ENCODE measurements around the gene SNTA1. TPM values are rescaled to one million over a fixed set of nuclear protein-coding genes. Genes with fewer than 3 reads are reported as not detected.
"Not testable (repeated sequence)": the region's sequence is repeated elsewhere in the genome, so short reads cannot be mapped to it uniquely, and the experiment has no call there.

SNTA1 gene
- total and polyA plus RNA-seq, 9 of the 15 experiments (the other 6 are each of a cell fraction or from before 2014, with no cell fraction given): 1.2 to 40.8 (median 20.3) TPM

GRCh38 chr20:33440562-33440961 is 3.0 kb downstream of the SNTA1 start:
- POLR2A ChIA-PET: interaction anchor here (1.5 kb wide), 1 partner anchor 21 kb away, joined by 6 read pairs; no protein-coding TSS in a partner anchor
- in situ Hi-C loops (cut with MboI); H3K4me3 ChIP-seq; H3K9me1 ChIP-seq (ENCODE audit: control insufficient read depth, insufficient read depth, low read length); BruUV-seq (replicated peaks); DNase-seq (ENCODE audit: extremely low read depth in 1 of 4, low spot score in 3 of 4); H4K20me1 ChIP-seq (replicated peaks; ENCODE audit: control insufficient read depth, insufficient read depth, low read length); FAIRE-seq; CTCF ChIA-PET (ENCODE audit: low intra/inter-chr PET ratio); H3K4me2 ChIP-seq (ENCODE audit: insufficient read depth, low read length); ATAC-seq; H2AFZ ChIP-seq (ENCODE audit: low read depth, low read length); H3K27me3 ChIP-seq (ENCODE audit: control insufficient read depth in 2 of 2, insufficient read depth in 2 of 2, low read length in 2 of 2); H3K9me3 ChIP-seq (replicated peaks; ENCODE audit: control insufficient read depth, insufficient read depth, low read depth, low read length): not testable (repeated sequence)
- Histone ChIP-seq H3K36me3 (ENCODE audit: control insufficient read depth, insufficient read depth, low read length) (peaks cover 19% of the 10 kb centered on the region; the same call in 2 of the 3 replicates), H3K79me2 (ENCODE audit: control insufficient read depth, insufficient read depth, low read length) (peaks cover 23% of the 10 kb centered on the region; the same call in 2 of the 3 replicates), H3K4me1 (replicated peaks in 1 of 2; ENCODE audit: control insufficient read depth in 2 of 2, insufficient read depth in 2 of 2, low read length in 2 of 2) (peaks cover 38 to 43% of the 10 kb centered on the region in 2 experiments; a peak in 4 of 5 replicates), H3K9ac (ENCODE audit: insufficient read depth in 1 of 2, low read depth in 2 of 2, low read length in 2 of 2) (peak overlapping the region in 1 of 2 experiments; percentile 41; a peak in 1 of 4 replicates), H3K27ac (ENCODE audit: extremely low read depth, low read depth, low read length) (peak overlapping the region; percentile 43; the same call in 2 of the 3 replicates)
- intact Hi-C loops (cut with micrococcal nuclease): loop anchor here (5.0 kb wide), 1 partner anchor 38 kb away; the partner anchor contains the start of gene CDK5RAP1
- WGBS (ENCODE audit: insufficient coverage, low coverage, missing lambda C conversion rate): 68% methylated on average over 7 of the region's 7 CpGs

- BruUV-seq (replicated peaks): no TSS peak
- Histone ChIP-seq H3K4me2 (ENCODE audit: insufficient read depth, low read length) (no peak overlapping the region), H4K20me1 (replicated peaks; ENCODE audit: control insufficient read depth, insufficient read depth, low read length) (no peaks in the 10 kb centered on the region), H3K27ac (ENCODE audit: extremely low read depth, low read depth, low read length) (no peak overlapping the region), H3K9ac (ENCODE audit: insufficient read depth in 1 of 2, low read depth in 2 of 2, low read length in 2 of 2) (peak overlapping the region in 1 of 2 experiments; percentile 81; a peak in 1 of 4 replicates), H3K4me1 (replicated peaks in 1 of 2; ENCODE audit: control insufficient read depth in 2 of 2, insufficient read depth in 2 of 2, low read length in 2 of 2) (peaks cover 28 to 34% of the 10 kb centered on the region in 2 experiments; a peak in 4 of 5 replicates), H3K27me3 (ENCODE audit: control insufficient read depth in 2 of 2, insufficient read depth in 2 of 2, low read length in 2 of 2) (no peaks in the 10 kb centered on the region), H3K79me2 (ENCODE audit: control insufficient read depth, insufficient read depth, low read length) (peaks cover 23% of the 10 kb centered on the region; the same call in 2 of the 3 replicates), H2AFZ (ENCODE audit: low read depth, low read length) (no peak overlapping the region), H3K4me3 (no peak overlapping the region), H3K9me3 (replicated peaks; ENCODE audit: control insufficient read depth, insufficient read depth, low read depth, low read length) (no peaks in the 10 kb centered on the region), H3K36me3 (ENCODE audit: control insufficient read depth, insufficient read depth, low read length) (peaks cover 34% of the 10 kb centered on the region; the same call in 2 of the 3 replicates), H3K9me1 (ENCODE audit: control insufficient read depth, insufficient read depth, low read length) (peaks cover 3% of the 10 kb centered on the region)
- CTCF ChIA-PET (ENCODE audit: low intra/inter-chr PET ratio): no interaction called here
- peak; percentile 76 for FAIRE-seq
- intact Hi-C loops (cut with micrococcal nuclease) (no loop called here), in situ Hi-C loops (cut with MboI) (no loop called here)
- POLR2A ChIA-PET: interaction anchor here (0.5 to 0.6 kb wide), 2 partner anchors 30 to 51 kb away, joined by 3 read pairs; partner anchors contain the start of gene CBFA2T2
- DNase-seq (ENCODE audit: extremely low read depth in 1 of 4, low spot score in 3 of 4): peak in 3 of 4 experiments; percentile 34 to 71 (median 62)
- ATAC-seq: peak; percentile 62
- WGBS (ENCODE audit: insufficient coverage, low coverage, missing lambda C conversion rate): 62% methylated on average over 2 of the region's 2 CpGs
- no peak for TF ChIP-seq TRIM24 (IDR thresholded peaks at IDR 0.05)
- peak; percentile 100 for TF ChIP-seq NFIC (IDR thresholded peaks at IDR 0.05)
- TF ChIP-seq ZNF609 (CRISPR knock-in tag; IDR thresholded peaks at IDR 0.05; ENCODE audit: borderline replicate concordance): no peak
- TF ChIP-seq NFE2 (IDR thresholded peaks at IDR 0.05; ENCODE audit: low read depth): peak; percentile 67; the same call in 1 of the 2 replicates
- no peak for TF ChIP-seq THRB (CRISPR knock-in tag; conservative IDR thresholded peaks at IDR 0.05)
- no peak for TF ChIP-seq CHD1 (IDR thresholded peaks at IDR 0.05; ENCODE audit: low read length)
- TF ChIP-seq ARID2 (IDR thresholded peaks at IDR 0.05): no peak
- TF ChIP-seq ZKSCAN8 (CRISPR knock-in tag; IDR thresholded peaks at IDR 0.05): no peak
- TF ChIP-seq C11orf30 (IDR thresholded peaks at IDR 0.05; ENCODE audit: low read depth): peak; percentile 76
These were observed 5.1 kb downstream of the SNTA1 start for GRCh38 chr20:33438481-33438880.
